NK-92 (cell line): Measurements from ENCODE around the gene TSC22D3.

Experiments used
- DNase-seq: peaks from one replicate; lab custom pipeline; 2025; ENCODE audit not compliant: unreplicated experiment; lab: John Stamatoyannopoulos, UW

The TSC22D3 gene

DNA sequence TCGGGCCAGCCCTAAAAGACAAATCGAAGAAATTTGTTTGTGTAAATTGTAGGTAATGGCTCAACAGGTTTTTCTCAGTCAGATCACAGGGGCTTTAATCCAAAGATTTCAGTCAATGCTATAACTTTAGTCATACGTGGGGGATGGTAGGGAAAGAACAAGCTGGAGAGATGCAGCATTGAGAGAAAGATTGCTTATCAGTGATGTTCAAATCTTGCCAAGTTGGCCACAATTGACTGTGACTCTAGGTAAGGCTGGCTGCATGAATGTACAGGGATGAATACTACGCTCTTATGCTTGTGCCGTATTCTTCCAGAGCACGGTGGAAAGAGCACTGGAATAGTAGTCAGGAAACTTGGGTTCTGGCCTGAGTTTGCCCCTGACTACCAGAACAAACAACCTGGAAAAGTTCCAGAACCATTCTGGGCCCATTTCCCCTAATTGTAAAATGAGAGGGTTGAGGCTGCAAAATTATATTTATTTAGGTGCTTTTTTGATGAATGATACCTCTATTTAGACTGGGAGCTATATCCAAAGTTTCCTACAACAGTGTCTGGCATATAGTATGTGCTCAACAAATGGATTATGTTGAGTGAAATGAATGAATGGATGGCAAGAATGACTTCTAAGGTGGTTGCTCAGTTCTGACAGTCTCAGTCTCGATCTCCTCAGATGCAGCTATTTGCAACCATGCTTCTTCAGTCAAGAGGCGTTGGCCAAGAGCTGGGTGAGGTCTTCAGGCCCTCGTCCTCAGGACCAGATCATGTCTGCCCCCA, 44.4 kb downstream of the TSC22D3 start:
- no peak for DNase-seq

DNA sequence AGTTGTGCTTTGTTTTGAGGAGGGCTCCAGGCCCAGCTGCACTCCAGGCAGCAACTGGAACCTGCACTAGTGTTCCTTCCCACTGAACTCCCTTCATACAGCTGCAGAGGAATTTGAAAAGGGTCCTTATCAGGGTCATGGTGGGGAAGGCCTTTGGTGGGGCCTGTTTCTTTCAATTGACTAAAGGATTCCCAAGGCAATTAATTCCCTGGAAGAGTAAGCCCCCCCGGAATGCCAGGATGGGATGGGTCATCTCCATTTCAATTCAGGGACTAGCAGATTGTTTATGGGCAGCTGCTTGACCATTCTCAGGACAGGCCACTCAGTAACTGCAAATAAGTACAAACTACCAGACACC, 45.3 kb downstream of the TSC22D3 start:
- DNase-seq: no peak

DNA sequence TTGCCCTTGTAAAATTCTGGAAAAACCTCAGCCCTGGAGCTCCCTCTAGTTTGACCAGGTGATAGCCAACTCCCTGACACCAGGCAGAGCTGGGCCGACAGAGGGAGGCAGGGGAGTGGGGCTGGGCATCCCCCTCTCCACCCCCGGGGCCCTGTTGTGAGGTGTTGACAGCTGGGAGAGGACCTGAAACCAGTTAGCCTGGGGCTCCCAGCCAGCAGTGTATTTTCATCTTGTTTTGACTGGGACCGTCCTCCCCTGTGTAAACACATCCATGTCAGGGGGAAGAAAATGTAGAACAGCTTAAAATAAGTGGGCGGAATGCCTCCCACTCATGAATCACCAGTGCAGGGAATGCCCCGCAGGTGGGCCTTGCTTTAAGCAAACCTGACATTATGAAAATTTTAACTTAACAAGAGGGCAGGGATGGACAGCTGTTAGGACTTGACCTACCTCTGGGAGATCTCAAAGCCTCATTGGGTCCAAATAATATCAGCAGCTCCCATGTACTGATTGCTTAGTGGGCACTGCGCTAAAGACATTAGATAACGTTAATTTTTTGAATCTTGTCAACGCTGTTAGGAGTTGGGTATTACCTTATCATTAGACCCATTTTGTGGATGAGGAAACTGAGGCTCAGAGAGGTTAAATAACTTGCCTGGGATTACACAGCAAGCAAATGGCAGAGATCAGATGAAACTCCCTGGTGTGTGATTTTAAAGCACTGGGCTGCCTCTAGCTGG, 45.9 kb downstream of the TSC22D3 start:
- DNase-seq: no peak

DNA sequence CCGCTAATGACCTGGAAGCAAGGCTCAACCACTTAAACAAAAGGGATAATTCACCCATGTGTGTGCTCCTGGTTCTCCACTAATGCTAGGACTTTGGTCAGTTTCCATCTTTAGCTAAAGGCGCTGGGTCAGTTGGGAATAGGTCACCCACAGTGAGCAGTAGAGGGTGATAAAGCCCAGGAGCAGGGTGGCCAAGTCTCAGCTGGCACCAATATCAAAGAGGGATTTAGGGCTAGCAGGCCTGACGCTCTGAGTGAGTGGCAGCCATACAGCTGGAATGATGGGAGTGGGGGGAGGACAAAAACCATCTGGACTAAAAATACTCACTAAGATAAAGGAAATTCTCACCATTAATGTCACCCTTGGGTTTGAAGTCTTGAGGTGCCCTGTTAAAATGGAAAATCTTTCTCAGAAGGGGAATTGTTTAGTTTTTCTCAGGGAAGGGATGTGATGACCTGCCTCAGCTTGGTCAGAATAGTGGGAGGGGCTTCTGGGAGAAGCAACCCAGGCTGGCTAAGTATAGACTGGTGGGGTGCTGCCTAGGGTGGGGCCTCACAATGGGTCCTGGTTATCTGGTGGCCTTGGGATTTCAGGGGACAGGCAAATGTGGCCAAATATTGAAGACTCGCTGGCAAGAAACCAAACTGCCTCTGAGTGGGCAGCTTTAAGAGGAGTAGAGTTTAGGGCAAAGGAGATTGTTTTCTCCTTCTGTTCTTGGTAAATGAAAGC, 47.1 kb downstream of the TSC22D3 start:
- DNase-seq: no peak

DNA sequence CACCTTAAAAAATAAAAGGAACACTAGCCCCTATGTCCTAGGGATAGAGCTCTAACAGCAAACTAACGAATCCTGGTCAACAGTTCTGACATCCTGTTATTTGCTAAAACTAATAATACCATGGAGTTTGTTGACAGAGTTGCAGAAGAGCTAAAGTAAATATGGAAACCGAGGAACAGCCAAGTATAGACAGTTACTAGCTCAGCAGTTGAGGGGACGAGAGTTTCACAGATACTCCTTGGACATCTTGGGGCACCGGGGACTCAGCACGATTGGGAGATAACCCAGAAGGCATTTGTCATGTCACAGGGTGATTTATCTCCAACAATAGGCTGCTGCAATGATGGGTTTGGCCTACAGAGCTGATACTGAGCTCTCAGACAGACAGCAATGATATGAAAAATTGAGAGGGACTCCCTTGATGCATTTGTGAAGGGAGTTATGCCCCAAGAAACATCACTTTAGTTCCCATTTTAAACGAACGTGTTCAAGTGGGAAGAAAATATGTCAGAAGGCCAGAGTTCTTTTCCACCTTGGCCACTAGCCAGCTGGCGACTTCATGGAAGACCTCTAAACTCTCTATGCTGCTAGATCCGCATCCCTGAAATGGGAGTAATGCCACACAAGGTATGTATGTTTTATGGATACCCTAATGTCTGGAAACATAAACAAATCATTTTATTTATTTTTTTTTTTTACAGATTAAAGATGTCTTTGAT, 48.6 kb downstream of the TSC22D3 start:
- DNase-seq: no peak

DNA sequence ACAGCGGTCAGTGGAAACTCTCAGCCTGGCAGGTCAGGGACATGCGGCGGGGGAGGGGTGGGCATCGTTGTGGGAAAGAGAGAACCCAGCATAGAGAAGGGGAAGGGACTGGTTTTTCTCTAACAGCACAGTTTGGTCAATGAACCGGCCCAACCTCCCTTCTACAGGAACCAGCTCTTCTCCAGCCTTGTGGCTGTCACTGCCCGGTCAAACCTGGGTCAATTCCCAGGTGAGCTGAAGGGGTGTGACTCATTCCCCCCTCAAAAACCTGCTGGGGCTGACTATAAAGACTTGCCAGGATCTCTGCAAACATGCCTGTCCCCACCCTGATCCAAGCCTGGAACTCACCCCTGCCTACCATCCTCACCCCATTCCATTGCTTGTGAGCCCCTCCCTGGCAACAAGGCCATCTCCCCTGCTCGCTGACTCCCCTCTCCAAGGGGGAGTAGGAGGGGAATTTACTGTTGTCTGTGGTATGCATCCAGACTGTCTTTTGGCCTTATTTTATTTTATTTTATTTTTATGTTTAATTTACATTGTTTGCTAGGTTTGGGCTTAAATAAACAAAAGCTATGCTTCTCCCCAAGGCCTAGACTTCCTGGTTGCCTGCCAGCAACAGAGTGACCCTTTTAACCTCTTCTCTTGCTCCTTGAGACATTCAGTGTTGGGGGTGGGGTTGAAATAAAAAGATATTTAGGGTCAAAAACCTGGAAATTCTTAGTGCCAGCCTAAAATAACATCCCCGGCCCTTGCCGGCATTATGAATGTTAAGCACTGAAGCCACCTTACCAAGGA, 49.6 kb downstream of the TSC22D3 start:
- no peak for DNase-seq

DNA sequence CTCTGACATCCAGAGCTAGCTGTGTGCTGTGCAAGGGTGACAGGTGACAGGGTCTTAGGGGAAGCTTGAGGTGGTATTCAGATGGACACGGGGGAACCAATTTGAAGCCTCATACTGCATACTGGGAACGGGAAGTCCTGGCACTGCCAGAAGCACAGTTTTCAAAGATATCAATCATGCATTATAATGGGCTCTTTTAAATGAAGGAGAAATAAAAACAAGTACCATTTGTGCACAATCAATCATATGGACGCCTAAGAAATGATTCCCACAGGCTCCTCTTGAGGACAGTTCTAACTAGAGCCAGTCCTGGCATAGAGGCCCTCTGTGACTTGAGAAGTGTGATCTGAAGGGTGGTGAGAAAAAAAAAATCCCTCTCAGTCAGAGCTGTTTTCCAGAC, 50.9 kb downstream of the TSC22D3 start:
- DNase-seq: no peak

DNA sequence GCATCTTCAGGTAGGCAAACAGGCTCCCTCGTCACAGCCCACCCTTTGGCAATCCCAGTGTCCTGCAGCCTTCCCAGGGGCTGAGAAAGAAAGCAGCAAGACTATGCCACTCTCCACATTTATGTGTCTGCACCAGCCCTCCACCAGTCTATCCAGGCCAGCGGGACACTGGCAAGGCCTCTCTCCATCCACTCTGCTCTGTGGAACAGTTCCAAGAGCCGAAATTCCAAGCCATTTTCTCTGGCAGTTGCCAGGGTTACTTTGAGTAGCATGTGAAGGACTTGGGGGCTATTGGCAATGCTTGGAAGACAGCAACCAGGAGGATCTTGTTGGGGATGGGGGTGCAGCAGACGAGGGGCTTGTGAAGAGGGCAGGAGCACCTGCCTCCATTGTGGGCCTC, 52.1 kb downstream of the TSC22D3 start:
- DNase-seq: no peak

DNA sequence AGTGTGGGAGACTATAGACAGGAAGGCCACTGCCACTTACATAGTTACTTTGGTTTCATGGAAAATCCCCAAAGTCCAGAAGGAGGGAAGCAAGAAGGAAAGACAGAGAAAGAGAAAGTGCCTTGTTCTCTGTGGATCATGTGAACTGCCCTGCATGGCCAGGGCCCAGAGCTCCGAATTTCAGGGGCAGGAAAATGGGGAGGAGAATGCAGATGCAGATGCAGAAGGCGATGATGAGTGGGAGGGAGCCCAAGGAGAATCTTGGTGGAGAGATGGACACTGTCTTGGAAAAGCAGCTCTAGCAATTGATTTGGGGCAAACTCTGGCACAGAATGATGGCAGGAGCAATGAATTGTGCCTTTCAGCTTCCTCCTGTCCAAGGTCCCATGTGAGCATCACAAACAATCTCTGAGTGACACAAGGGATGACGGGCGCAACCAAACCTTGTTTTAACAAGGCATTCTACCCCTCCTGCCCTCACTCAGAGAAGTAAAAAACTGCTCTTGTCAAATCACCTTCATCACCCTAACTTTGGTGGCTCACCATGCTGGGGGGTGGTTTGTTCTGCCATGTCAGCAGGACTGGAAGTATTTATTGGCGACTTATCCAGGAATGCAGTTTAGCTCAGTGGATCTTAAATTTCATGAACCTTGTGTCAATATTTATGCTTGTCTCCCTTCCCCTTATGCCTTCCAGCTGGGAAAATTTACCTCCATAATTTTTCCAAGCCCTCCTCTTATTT, 53.5 kb downstream of the TSC22D3 start:
- no peak for DNase-seq

DNA sequence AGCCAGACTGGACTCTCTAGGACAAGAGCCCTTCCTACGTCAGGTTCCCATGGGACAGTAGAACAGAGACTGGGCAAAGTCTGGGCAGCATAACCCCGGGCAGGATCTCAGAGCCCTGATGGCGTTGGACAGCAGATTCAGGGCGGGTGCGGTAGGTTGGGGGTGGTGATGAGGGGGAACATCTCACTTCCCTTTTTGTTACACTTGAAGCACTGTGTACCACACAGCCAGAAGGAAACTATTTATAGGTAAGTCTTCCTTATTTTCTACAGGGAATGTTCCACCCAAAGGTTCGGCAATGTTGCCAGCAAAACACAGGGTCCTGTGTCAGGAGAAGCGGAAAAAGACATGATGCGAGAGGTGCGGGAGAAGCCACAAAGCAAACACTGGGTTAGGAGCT, 54.3 kb downstream of the TSC22D3 start:
- DNase-seq: no peak

DNA sequence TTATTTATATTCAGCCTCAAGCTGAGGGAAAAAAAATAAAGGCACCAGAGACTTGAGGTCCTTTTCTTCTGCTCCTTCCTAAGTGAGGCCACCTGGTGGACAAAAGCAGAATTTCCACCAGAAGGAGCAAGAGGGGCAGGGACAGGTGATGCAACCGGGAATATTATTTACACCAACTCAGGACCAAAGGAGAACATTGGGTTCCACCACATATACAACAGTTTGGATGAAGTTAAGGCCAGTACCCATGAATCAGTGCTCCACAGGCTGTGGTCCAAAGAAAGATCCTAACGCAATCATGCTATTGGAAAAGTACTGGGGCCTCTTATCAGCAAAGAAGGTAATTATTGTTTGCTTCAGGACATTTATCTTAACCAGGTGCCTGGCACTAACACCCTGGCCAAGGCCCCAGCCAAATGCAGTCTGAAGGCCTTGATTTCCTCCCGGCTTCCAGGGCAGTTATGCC, 57.4 kb downstream of the TSC22D3 start:
- DNase-seq: no peak

DNA sequence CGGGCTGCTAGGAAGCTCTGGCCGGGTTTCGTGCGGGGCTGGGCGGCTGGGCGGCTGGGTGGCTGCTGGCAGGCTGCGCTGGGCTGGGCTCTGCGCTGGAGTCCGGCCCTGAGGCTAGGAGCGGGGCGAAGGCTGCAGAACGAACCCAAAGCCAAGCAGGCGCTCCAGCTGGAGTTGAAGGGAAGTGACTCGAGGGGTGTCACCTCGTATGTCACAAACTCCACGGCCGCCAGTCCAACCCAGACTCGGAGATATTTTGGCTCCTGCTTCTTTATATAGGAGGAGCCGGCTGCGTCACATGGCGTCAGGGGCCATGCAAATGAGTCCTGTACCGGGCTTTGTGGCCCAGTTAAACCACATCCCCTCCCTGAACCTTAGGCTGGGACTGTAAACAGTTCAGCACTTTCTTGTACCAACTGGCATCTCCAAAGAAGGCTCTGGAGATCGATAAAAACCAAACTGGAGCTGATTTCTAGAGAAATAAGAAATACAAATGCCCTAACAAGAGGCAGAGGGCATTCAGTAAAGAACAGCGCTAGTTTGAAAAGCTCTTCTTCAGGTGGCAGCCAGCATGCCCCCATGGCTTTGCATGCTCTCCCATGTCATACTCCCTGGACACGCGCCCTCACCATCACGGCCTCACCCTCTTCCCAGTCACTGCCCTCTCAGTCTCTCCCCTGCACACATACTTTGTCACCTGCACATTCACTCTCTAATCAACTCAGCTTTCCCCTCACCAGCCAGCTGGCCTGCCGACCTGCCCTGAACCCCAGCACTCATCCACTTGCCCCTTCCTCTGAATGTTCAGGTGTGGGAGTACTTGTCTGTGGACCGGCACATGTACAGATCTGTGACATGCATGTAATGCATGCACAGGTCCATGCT, 58.5 kb downstream of the TSC22D3 start:
- peak; percentile 25 for DNase-seq

DNA sequence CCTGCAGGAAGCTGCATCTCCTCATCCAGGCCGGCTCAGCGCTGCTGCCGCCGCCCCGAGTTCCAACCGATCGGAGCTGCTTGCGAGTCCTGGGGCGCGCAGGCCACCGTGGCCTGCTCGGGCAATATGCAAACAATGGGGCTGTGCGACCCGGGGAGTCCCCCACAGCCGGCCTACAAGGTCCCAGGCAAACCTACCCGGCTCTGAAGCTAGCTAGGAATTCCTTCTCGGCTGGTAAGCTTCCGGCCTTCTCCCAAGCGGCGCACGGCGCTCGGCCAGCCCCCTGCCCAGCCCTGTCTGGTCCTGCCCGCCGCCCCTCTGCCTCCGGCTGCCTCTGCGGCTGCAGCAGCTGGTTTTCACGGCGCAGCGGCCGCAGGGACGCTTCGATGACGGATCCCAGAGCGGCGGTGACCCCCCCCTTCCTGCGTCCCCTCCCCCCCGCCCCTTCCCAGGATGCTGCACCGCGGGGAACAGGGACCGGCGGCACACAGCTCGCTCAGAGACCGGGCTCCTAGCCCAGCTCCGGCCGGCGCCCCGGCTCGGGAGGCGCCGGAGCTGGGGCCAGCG, 59.4 kb downstream of the TSC22D3 start:
- no peak for DNase-seq

DNA sequence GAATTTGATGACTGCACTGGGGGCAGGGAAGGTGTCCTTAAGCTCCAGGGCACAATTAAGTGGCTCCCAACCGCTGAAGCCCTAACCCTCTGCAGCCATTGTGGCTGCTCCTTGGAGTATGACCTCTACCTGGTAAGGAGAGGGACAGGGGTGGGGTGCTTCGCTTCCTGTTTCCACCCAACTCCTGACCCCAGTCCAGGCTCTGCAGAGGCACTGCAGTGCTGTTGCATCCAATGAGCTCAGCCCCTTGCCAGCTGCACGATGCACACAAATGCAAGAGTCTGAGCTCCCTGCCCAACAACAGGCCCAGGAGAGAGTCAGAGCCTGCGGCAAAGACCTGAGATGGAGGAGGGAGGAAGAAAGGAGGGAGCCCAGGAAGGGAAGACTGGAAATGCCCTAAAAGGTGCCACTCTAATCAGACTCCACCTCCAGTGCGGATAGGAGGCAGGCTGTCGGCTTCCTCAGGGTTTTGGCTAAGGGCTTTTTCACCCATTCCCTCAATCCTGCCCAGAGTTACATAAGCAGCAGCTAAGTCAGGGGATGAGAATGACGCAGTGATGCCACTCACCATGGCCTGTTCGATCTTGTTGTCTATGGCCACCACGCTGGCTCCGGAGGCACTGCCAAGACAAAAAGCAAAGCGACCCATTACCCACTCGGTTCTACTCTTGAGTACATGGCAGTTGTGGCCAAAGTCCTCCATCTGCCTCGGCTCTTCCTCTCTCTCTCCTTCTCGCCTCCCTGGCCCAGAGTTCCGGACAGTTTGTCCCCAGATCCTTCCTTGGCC, 60.1 kb downstream of the TSC22D3 start:
- DNase-seq: no peak

DNA sequence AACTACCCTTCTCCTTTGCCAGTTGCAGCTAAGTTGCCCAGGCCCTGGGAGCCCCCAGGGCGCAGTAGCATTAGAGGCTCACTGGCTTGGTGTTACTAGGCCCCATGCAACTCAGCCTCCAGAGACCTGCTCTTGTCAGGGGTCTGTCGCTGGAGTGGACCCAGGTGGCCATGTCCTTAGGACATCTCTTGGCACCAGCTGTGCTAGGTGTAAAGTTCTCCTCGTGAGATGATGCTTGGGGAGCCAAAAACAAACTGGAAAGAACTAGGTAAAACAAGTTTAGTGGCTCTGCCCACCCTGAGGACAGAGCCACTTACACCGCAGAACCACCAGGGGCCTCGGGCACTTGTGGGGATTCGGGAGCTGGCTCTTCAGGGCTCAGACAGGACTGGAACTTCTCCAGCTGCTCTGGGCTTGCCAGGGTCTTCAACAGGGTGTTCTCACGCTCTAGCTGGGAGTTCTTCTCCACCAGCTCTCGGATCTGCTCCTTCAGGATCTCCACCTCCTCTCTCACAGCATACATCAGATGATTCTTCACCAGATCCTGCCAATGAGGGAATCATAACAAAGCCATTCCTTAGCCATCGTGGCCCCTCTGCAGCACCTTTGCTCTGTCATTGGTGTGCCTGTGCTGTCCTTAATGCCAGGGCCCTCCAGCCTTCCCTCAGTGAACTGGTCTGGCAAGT, 61.2 kb downstream of the TSC22D3 start:
- no peak for DNase-seq

DNA sequence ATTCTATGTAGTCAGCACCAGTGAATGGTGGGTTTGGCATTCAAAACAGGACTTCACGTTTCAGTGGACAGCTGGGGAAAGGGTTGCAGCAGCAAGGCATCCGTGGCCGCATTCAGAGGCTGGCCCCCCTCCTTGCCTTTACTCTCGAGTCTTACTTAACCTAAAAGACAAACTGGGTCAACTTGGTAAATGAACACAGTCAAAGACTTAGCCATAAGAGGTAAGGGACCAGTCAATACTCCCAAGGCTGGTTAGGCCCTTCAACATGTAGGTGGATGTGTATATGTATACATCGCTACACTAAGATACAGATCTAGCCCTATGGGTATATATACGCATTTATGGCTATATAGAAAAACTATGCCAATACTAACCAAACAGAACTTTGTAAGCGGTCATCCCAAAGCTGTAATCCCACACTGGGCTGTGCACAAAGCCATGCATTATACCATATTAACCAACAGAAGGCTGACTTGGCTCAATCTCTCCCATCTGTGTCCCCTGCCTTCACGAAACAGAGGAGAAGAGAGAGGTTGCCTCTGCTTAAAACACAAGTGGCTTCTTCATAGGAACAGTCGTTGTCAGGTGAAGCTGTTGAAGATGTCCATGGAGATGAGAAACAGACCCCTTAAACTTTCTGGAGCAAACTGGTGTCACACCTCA, 61.9 kb downstream of the TSC22D3 start:
- DNase-seq: no peak

DNA sequence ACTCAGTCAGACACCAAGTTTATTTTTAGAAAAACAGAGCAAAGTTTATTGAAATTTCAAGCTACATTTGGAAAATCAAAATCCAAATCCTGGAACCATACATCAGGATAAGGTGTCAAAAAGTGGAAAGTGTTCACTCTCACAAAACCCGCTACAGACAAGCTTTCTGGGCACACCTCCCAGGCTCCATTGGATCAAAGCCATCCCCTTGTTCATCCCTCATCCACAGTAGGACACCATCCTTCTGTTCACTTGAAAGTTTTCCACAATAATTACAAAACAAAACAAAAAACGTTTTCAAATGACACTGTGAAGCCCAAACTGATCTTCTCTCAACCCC, 62.4 kb downstream of the TSC22D3 start:
- no peak for DNase-seq
